K562 (cell line): Measurements from ENCODE around the gene SPATA32. TPM values are rescaled to one million over a fixed set of nuclear protein-coding genes. Genes with fewer than 3 reads are reported as not detected.

ENCODE experiments used
- ARID2 ChIP-seq: fragments of 450-650 bp; IDR thresholded peaks from 2 replicates; pipeline ENCODE4 v1.6.1; 2017; ENCODE audit warnings: antibody characterized with exemption, mild to moderate bottlenecking
- CBX8 ChIP-seq: fragments of 200-600 bp; sonication (generic); IDR thresholded peaks from 2 replicates; pipeline ENCODE4 v1.6.1; 2012; ENCODE audit warnings: borderline replicate concordance, mixed run types, low read depth, mild to moderate bottlenecking, moderate library complexity, mixed read lengths, low read length, control low read depth, inconsistent platforms; ENCODE audit not compliant: poor library complexity, severe bottlenecking; ENCODE audit errors: extremely low read depth
- DDX20 ChIP-seq: fragments of 450-650 bp; IDR thresholded peaks from 2 replicates; pipeline ENCODE4 v1.6.1; 2016; ENCODE audit warnings: missing genetic modification characterization, low read depth, mild to moderate bottlenecking, missing compliant biosample characterization, moderate library complexity
- ESRRB ChIP-seq: fragments of 250-450 bp; sonication (Bioruptor Pico); IDR thresholded peaks from 2 replicates; pipeline ENCODE4 v1.5.0; 2020; ENCODE audit warnings: mild to moderate bottlenecking, moderate library complexity, borderline replicate concordance
- ETS2 ChIP-seq: IDR thresholded peaks from 2 replicates; pipeline ENCODE4 v1.6.1; 2016; ENCODE audit warnings: borderline replicate concordance, missing genetic modification characterization, mild to moderate bottlenecking, moderate library complexity, missing compliant biosample characterization; ENCODE audit not compliant: poor library complexity, severe bottlenecking
- HNRNPH1 ChIP-seq: fragments of 200-400 bp; formaldehyde crosslinking; optimal IDR thresholded peaks from 2 replicates; pipeline ENCODE3; 2017; ENCODE audit warnings: low read depth, mild to moderate bottlenecking, low read length, moderate library complexity
- KLF1 ChIP-seq: fragments of 450-650 bp; IDR thresholded peaks from 2 replicates; pipeline ENCODE4 v1.6.1; 2016; ENCODE audit warnings: missing genetic modification characterization, missing compliant biosample characterization
- KLF16 ChIP-seq: IDR thresholded peaks from 2 replicates; pipeline ENCODE4 v1.6.1; 2016; ENCODE audit warnings: antibody characterized with exemption
- MTA2 ChIP-seq: fragments of 450-650 bp; IDR thresholded peaks from 2 replicates; pipeline ENCODE4 v1.6.1; 2016; ENCODE audit warnings: low read depth
- POLR2A ChIP-seq: fragments of 450-650 bp; conservative IDR thresholded peaks from 2 replicates; pipeline ENCODE4 v1.6.1; 2016
- POLR2H ChIP-seq: IDR thresholded peaks from 2 replicates; pipeline ENCODE4 v1.6.1; 2016; ENCODE audit warnings: missing genetic modification characterization, low read depth, mild to moderate bottlenecking, control low read depth, missing compliant biosample characterization, moderate library complexity
- SMAD3 ChIP-seq: fragments of 450-650 bp; formaldehyde crosslinking; conservative IDR thresholded peaks from 2 replicates; pipeline ENCODE4 v1.4.0; 2020; ENCODE audit warnings: mild to moderate bottlenecking
- STAT5B ChIP-seq: fragments of 250-450 bp; sonication (Bioruptor Pico); IDR thresholded peaks from 2 replicates; pipeline ENCODE4 v1.8.0; 2021; ENCODE audit warnings: mild to moderate bottlenecking, inconsistent platforms
- TEAD4 ChIP-seq, 2 experiments: sonication (generic) in 1 of 2; formaldehyde crosslinking in 1 of 2; IDR thresholded peaks; 2 replicates each; pipeline versions ENCODE4 v1.6.1 to v1.8.0; 2012 to 2022; ENCODE audit warnings: borderline replicate concordance in 1 of 2, inconsistent platforms in 1 of 2, low read length in 1 of 2, mild to moderate bottlenecking in 1 of 2, missing genetic modification reagents in 1 of 2
- TFAM ChIP-seq: fragments of 250-450 bp; sonication (Bioruptor Pico); conservative IDR thresholded peaks from 2 replicates; pipeline ENCODE4 v1.5.0; 2021; ENCODE audit warnings: mild to moderate bottlenecking, moderate library complexity
- ZFP1 ChIP-seq: fragments of 450-650 bp; formaldehyde crosslinking; IDR thresholded peaks from 2 replicates; pipeline ENCODE4 v1.4.0; 2020; ENCODE audit warnings: mild to moderate bottlenecking, mixed read lengths
- ZNF75A ChIP-seq: fragments of 450-650 bp; formaldehyde crosslinking; IDR thresholded peaks from 2 replicates; pipeline ENCODE4 v1.4.0; 2020; ENCODE audit warnings: mild to moderate bottlenecking
- ZNF79 ChIP-seq: fragments of 250-450 bp; sonication (Bioruptor Pico); IDR thresholded peaks from 2 replicates; pipeline ENCODE4 v1.4.0; 2020; ENCODE audit warnings: low read depth, mild to moderate bottlenecking, moderate library complexity
- ZSCAN32 ChIP-seq: fragments of 450-650 bp; formaldehyde crosslinking; IDR thresholded peaks from 2 replicates; pipeline ENCODE4 v1.4.0; 2020; ENCODE audit warnings: mild to moderate bottlenecking, moderate library complexity
- polyA plus RNA-seq, 8 experiments: library from polyadenylated mRNA; depleted of rRNA in 4 of 8; stranded (reverse) in 5 of 8; unstranded in 3 of 8; fragments of >200 nt; fragmentation: Nextera tagmentation in 2 of 8; fragmentation: Illumina TruSeq in 1 of 8; extraction: Ambion mirVana in 2 of 8; extraction: Trizol in 1 of 8; gene quantifications; 2 replicates each; pipeline versions ENCODE4 v1.2.1 to v1.2.3, GENCODE V29; 2011 to 2014; ENCODE audit warnings: inconsistent platforms in 1 of 8, missing spikeins in 1 of 8
- total RNA-seq, 7 experiments: library from RNA; depleted of rRNA in 6 of 7; stranded (reverse); fragments of >200 nt in 6 of 7; fragmentation: Illumina TruSeq in 2 of 7; extraction: Trizol in 2 of 7; gene quantifications; 2 replicates each; pipeline versions ENCODE4 v1.2.1 to v1.2.3, GENCODE V29; 2011 to 2021; ENCODE audit warnings: low replicate concordance in 1 of 7
- TF ChIP-seq, protein P1 (sequence below): IDR thresholded peaks from 2 replicates; pipeline ENCODE4 v1.6.1; 2011; ENCODE audit not compliant: insufficient read length; ENCODE audit errors: extremely low read depth
- TF ChIP-seq, protein P2 (sequence below): fragments of 250-450 bp; sonication (Bioruptor Pico); IDR thresholded peaks from 2 replicates; pipeline ENCODE4 v1.8.0; 2021; ENCODE audit warnings: borderline replicate concordance, mild to moderate bottlenecking, moderate library complexity; ENCODE audit not compliant: poor library complexity, severe bottlenecking
- TF ChIP-seq, protein P3 (sequence below): fragments of 450-650 bp; formaldehyde crosslinking; IDR thresholded peaks from 2 replicates; pipeline ENCODE4 v1.4.0; 2022; ENCODE audit warnings: missing genetic modification characterization
- TF ChIP-seq, protein P4 (sequence below): fragments of 250-450 bp; sonication (Bioruptor Pico); IDR thresholded peaks from 2 replicates; pipeline ENCODE4 v1.8.0; 2022; ENCODE audit warnings: moderate library complexity, mild to moderate bottlenecking, inconsistent platforms
- TF ChIP-seq, protein P5 (sequence below): sonication (generic); formaldehyde crosslinking; IDR thresholded peaks from 2 replicates; pipeline ENCODE4 v1.8.0; 2022; ENCODE audit warnings: mild to moderate bottlenecking, missing genetic modification reagents

Gene SPATA32
- total and polyA plus RNA-seq, 9 of the 15 experiments (the other 6 are each of a cell fraction or from before 2014, with no cell fraction given): 0.03 to 0.06 TPM; not detected in 7

- TF ChIP-seq, protein P1, sequence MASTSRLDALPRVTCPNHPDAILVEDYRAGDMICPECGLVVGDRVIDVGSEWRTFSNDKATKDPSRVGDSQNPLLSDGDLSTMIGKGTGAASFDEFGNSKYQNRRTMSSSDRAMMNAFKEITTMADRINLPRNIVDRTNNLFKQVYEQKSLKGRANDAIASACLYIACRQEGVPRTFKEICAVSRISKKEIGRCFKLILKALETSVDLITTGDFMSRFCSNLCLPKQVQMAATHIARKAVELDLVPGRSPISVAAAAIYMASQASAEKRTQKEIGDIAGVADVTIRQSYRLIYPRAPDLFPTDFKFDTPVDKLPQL: no peak
- TF ChIP-seq ZFP1 (CRISPR knock-in tag) (no peak), CBX8 (no peak), TEAD4 (IDR thresholded peaks at IDR 0.05; ENCODE audit: low read length) (peak; percentile 37), TEAD4 (CRISPR knock-in tag; IDR thresholded peaks at IDR 0.05; ENCODE audit: borderline replicate concordance) (no peak), ZNF79 (CRISPR knock-in tag) (no peak), KLF16 (0 out of 2 replicates have a peak, but pooled peaks have one; percentile 43), HNRNPH1 (no peak), ARID2 (peak; percentile 89), ZSCAN32 (CRISPR knock-in tag) (no peak), ESRRB (CRISPR knock-in tag) (no peak), KLF1 (tag) (no peak), STAT5B (CRISPR knock-in tag) (no peak), DDX20 (no peak), TFAM (CRISPR knock-in tag) (no peak), MTA2 (no peak), ETS2 (no peak), SMAD3 (CRISPR knock-in tag) (0 out of 2 replicates have a peak, but pooled peaks have one; percentile 29), POLR2H (no peak), POLR2A (no peak), ZNF75A (CRISPR knock-in tag) (no peak)
- TF ChIP-seq, protein P2, sequence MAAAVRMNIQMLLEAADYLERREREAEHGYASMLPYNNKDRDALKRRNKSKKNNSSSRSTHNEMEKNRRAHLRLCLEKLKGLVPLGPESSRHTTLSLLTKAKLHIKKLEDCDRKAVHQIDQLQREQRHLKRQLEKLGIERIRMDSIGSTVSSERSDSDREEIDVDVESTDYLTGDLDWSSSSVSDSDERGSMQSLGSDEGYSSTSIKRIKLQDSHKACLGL (CRISPR knock-in tag): no peak
- TF ChIP-seq, protein P3, sequence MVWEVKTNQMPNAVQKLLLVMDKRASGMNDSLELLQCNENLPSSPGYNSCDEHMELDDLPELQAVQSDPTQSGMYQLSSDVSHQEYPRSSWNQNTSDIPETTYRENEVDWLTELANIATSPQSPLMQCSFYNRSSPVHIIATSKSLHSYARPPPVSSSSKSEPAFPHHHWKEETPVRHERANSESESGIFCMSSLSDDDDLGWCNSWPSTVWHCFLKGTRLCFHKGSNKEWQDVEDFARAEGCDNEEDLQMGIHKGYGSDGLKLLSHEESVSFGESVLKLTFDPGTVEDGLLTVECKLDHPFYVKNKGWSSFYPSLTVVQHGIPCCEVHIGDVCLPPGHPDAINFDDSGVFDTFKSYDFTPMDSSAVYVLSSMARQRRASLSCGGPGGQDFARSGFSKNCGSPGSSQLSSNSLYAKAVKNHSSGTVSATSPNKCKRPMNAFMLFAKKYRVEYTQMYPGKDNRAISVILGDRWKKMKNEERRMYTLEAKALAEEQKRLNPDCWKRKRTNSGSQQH (CRISPR knock-in tag): peak; percentile 26; the same call in 1 of the 2 replicates
- TF ChIP-seq, protein P4, sequence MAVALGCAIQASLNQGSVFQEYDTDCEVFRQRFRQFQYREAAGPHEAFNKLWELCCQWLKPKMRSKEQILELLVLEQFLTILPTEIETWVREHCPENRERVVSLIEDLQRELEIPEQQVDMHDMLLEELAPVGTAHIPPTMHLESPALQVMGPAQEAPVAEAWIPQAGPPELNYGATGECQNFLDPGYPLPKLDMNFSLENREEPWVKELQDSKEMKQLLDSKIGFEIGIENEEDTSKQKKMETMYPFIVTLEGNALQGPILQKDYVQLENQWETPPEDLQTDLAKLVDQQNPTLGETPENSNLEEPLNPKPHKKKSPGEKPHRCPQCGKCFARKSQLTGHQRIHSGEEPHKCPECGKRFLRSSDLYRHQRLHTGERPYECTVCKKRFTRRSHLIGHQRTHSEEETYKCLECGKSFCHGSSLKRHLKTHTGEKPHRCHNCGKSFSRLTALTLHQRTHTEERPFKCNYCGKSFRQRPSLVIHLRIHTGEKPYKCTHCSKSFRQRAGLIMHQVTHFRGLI (CRISPR knock-in tag): no peak
- TF ChIP-seq, protein P5, sequence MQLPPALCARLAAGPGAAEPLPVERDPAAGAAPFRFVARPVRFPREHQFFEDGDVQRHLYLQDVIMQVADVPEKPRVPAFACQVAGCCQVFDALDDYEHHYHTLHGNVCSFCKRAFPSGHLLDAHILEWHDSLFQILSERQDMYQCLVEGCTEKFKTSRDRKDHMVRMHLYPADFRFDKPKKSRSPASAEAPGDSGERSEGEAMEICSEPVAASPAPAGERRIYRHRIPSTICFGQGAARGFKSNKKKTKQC (CRISPR knock-in tag): no peak
Observed at GRCh38 chr17:45277216-45277849, 15.4 kb upstream of the SPATA32 start (continued).
